HG02981 (cell line): ENCODE measurements around the gene ZC3H12C.

Experiments
- ATAC-seq: cut with Tn5 transposase; IDR thresholded peaks from one replicate; pipeline ENCODE4 v1.9.1; 2021; ENCODE audit warnings: mild to moderate bottlenecking, moderate library complexity; ENCODE audit not compliant: unreplicated experiment

The ZC3H12C gene

DNA sequence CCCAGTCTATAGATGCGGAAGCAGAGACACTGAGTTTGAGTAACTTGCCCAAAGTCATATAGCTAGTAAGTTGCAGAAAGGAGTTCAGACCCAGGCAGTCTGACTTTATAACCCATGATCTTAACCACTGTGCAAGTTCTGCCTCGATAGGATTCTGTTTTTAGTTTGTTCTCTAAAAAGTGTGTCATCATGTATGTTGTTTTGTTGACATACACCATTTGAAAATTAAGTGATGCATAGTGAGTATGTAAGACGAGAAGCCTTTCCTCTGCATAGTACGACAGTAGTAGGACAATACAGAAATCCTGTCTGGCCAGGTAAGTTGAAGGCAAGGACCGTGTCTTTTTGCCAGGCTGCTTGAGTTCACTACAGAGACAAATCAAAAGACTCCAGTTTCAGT, 3.3 kb downstream of the ZC3H12C start:
- ATAC-seq: no peak

DNA sequence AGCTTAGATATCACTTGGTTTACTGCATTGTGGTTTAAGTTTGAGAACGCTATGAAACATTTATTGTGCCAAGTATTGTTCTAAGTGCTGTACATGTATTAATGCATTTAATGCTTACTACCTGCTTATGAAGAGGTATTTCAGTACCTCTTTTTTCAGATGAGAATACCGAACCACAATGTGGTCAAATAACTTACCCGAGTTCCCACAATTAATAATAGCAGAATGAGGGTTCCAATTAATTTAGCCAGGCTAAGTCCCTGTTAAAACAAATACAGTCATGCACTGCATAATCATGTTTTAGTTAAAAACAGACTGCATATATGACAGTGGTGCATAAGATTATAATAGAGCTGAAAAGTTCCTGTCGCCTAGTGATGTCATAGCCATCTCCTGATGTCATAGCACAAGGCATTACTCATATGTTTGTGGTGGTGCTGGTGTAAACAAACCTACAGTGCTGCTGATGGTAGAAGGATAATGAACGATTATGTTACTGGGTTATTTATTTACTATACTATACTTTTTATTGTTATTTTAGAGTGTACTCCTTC, 4.3 kb downstream of the ZC3H12C start:
- ATAC-seq: no peak

GRCh38 chr11:110098645-110099044, 5.5 kb downstream of the ZC3H12C start:
- ATAC-seq: peak; percentile 69

DNA sequence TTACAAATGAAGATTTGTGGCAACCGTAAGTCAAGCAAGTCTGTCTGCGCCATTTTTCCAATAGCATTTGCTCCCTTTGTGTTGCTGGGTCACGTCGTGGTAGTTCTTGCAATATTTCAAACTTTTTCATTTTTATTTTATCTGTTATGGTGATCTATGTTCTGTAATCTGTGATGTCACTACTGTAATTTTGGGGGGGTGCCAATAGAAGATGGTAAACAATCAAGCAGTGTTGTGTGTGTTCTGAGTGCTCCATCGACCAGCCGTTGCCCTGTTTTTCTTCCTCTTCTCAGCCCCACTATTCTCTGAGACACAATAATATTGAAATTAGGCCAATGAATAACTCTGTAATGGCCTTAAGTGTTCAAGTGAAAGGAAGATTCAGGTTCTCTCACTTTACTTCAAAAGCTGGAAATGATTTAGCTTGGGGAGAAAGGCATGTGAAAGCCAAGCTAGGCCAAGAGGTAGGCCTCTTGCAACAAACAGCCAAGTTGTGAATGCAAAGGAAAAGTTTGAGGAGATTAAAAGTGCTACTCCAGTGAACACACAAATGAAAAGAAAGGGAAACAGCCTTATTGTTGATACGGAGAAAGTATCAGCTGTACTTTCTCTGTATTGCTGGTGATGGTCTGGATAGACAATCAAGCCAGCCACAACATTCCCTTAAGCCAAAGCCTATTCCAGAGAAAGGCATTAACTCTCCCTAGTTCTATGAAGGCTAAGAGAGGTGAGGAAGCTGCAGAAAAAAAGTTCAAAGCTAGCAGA, 7.5 kb downstream of the ZC3H12C start:
- no peak for ATAC-seq

- ATAC-seq: no peak
These were observed 13.6 kb downstream of the ZC3H12C start for GRCh38 chr11:110106713-110107274.

DNA sequence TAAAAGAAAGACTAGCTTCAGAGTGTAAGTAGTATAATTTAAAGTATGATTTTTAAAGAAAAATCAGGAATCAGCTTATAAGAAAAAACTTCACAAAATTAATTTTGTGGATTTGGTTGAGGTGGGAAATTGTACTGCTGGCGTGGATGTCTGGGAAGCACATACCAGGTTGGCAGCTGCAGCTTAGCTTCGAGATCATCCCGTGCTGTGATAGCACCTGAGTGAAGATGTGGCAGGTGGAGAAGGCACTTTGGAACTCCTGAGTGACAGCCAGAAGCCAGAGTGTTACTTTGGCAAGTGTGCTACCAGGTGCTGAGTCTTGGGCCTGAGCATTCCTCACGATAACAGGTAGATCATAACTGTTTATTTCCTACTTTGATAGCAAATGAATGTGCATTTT, 17.7 kb downstream of the ZC3H12C start:
- no peak for ATAC-seq

DNA sequence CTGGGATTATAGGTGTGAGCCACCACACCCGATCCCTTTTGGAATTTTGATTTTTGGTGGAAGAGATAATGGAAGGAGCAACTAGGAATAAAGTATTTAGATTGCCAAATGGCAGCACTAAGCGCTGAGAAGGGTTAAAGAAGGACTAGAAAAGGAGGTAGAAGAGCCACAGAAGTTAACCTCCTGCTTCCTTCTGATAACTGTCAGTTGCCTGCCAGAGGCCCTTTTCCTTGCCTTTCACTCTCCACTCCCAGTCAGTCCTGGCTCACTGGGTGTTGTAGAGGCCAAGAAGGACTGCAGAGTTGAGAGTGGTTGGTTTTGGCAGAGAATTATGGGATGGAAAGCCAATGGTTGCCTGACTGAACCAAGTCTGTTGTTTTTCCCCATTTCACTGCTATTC, 19.3 kb downstream of the ZC3H12C start:
- ATAC-seq: no peak

- no peak for ATAC-seq
These were observed 20.3 kb downstream of the ZC3H12C start for GRCh38 chr11:110113505-110113904.

DNA sequence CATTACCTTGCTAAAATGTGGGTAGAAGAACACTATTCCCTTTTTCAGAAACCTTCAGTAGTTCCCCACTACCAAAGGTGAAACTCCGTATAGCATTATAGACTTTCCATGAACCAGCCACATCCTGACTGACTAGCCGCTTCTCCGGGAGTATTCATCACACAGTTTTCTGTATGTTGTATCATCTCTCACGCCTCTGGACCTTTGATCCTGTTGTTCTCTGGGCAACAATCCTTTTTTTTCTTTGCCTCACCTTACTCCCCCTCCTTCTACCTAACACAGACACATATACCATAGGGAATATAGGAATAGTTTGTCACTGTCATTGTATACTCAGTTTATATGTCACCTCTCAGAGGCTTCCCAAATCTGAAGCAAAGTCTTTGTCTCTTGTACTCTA, 20.8 kb downstream of the ZC3H12C start:
- ATAC-seq: no peak

- no peak for ATAC-seq
These were observed 26.1 kb downstream of the ZC3H12C start for GRCh38 chr11:110119317-110119716.

DNA sequence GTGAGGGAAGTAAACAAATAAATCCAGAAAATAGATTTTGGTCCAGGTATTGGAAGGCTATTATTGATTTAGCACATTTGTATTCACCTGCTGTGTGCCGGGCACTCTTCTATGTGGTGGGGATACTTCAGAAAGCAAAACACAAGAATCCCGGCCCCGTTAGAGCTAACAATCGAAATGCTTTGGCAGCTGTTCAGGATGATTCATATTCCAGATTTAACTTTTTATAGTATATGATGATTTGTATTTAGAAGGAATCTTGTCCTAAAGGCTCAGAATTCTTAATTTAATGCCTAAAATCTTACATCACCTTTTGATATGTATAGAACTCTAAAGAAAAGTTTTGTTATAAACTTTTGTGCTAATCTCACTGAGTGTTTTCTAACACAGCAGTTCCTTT, 28.0 kb downstream of the ZC3H12C start:
- ATAC-seq: no peak

GRCh38 chr11:110123003-110123402, 29.8 kb downstream of the ZC3H12C start:
- ATAC-seq: no peak

DNA sequence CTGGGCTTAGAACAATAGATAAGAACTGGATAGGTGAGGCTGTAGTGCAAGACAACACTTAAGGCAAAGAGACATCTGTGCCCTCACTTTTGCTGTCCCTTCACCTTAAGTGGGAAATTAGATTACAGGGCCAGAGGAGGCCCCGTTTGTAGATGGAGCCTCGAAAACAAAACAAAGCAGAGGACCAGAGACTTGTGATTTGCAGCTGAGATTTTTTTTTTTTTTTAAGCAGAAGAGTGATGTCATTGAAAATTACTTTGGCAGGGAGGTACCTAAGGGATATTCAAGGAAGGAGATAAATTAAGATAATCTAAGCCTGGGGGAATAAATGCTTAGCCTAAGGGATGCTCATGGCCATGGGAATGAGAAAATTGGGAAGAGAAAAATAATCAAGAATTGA, 31.4 kb downstream of the ZC3H12C start:
- no peak for ATAC-seq

- ATAC-seq: no peak
These were observed 32.4 kb downstream of the ZC3H12C start for GRCh38 chr11:110125632-110126031.

GRCh38 chr11:110126936-110127335, 33.7 kb downstream of the ZC3H12C start:
- no peak for ATAC-seq

- no peak for ATAC-seq
These were observed 35.0 kb downstream of the ZC3H12C start for GRCh38 chr11:110128161-110128560.

- no peak for ATAC-seq
These were observed 37.5 kb downstream of the ZC3H12C start for GRCh38 chr11:110130642-110131238.

DNA sequence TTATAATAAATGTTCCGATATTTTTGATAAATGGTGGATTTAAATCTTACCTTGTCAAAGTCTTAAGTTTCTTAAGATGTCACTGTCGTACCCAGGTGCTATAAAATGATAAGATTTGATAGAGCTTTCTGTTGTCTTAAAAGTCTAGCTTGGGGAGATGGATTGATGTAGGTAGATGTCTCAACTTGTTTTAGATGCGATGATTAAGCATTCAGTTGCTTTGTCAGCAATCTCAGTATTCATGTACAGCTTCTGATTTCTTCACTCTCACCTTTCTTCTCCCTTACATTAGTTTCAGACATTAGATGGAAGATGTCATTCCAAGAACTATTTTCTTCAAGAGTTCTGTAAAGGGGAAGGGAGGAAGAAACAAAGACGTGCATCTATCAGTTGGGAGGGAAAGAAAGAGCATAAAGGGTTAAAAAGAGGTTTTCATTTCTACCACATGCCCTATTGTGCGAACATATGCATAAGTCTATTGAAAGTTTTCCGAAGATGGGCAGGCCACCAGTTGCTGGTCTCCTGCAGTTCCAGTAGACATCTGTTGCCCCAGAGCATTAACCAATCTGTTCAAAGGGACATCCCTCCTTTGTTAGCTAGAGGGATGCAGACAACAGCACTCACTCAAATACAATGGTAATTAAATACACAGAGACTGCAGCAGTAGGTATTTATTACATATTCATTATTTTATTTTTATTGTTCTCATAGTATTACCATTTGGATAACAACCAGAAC, 38.4 kb downstream of the ZC3H12C start:
- ATAC-seq: no peak

DNA sequence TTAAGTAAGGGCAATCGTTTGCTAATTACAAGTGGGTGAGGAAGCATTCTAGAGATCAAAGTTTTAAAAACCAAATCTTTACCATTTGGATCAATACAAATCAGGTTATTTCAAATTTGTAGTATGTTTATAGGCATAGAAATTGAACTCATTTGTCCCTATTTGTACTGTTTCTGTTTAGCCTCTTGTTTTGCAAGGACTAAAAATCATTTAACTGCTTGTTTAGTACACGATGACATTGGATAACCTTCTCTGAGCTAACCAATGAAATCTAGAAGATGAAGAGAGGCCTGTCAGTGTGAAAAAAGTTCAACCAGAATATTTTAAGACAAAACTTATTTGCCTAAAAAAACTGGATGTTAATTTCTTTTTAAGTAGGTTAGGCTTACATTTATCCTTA, 40.0 kb downstream of the ZC3H12C start:
- ATAC-seq: no peak

DNA sequence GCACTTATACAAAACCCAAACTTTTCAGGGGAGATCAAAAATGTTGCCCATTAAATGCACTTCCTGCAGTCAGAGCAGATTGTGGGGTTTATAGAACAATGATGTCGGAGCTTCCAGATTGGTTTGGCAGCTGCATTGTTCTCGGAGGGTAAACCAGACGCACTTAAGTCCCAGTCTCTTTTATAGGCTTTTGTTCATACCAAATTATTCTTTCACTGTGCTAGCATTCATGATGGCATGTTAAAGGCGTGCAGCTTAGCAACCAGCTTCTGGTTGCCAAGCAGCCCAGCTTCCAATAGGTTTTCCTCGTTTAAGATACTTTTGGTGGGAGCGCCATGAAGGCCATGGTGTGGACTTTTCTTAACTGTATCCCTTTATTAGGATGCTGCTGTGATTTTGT, 40.9 kb downstream of the ZC3H12C start:
- no peak for ATAC-seq

DNA sequence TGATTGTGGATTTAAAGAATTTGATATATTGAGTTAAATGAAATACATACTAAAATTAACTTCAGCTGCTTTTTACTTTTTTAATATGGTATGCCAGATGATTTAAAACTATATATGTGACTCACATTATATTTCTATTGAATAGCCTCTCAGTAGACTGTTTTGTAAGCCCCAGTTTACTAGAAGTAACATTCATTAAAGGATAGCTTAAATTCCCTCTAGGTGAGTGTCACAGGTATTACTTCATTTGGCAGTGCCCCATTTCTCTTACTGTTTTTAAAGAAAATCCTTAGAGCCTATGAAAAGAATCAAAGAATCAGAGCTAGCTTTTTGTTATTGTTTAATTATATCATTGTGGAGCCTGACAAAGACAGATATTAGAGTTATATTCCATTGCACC, 48.6 kb downstream of the ZC3H12C start:
- no peak for ATAC-seq
